H1 (cell line): ENCODE data around the gene RBM20. TPM values are rescaled to one million over a fixed set of nuclear protein-coding genes. Genes with fewer than 3 reads are reported as not detected.

Experiments
- CTCF ChIA-PET: fragments of 300-600 bp; sonication (Branson Sonifier 250); formaldehyde crosslinking; loops from one replicate; lab custom pipeline; 2021; ENCODE audit not compliant: partially characterized antibody; lab: Charles Lee
- POLR2A ChIA-PET: fragments of 300-600 bp; sonication (Branson Sonifier 250); formaldehyde crosslinking; loops from one replicate; lab custom pipeline; 2021; ENCODE audit warnings: inconsistent platforms; ENCODE audit not compliant: partially characterized antibody; lab: Charles Lee
- DNase-seq, 2 experiments: peaks; one replicate each; pipeline versions ENCODE4 v3.0.0 to v3.0.0-alpha.2; 2010 to 2022; ENCODE audit warnings: low spot score in 2 of 2, low read depth in 1 of 2, mixed read lengths in 1 of 2
- FAIRE-seq: peaks from 2 replicates; lab custom pipeline; 2011; peaks lifted over from hg19 to GRCh38; lab: Jason Lieb, UNC
- H2AFZ ChIP-seq: 2 replicates; pipeline ENCODE4 v1.8.1; 2012; ENCODE audit warnings: low read length, inconsistent platforms
- H2AK5ac ChIP-seq: 2 replicates; pipeline ENCODE4 v1.6.1; 2013; ENCODE audit warnings: low read depth, low read length
- H2BK120ac ChIP-seq: replicated peaks from 2 replicates; pipeline ENCODE3; 2013; ENCODE audit warnings: low read depth, low read length, inconsistent platforms
- H2BK12ac ChIP-seq: 2 replicates; pipeline ENCODE4 v1.6.1; 2013; ENCODE audit warnings: low read depth, low read length
- H2BK15ac ChIP-seq: 2 replicates; pipeline ENCODE4 v1.6.1; 2013; ENCODE audit warnings: low read length
- H2BK20ac ChIP-seq: 2 replicates; pipeline ENCODE4 v1.6.1; 2013; ENCODE audit warnings: low read length
- H2BK5ac ChIP-seq: 2 replicates; pipeline ENCODE4 v1.6.1; 2013; ENCODE audit warnings: low read depth, low read length
- H3K14ac ChIP-seq: 2 replicates; pipeline ENCODE4 v1.6.1; 2013; ENCODE audit warnings: inconsistent platforms; ENCODE audit not compliant: insufficient read length
- H3K18ac ChIP-seq: 2 replicates; pipeline ENCODE4 v1.6.1; 2013; ENCODE audit warnings: low read length; ENCODE audit errors: extremely low read depth
- H3K23ac ChIP-seq: 2 replicates; pipeline ENCODE4 v1.6.1; 2013; ENCODE audit warnings: inconsistent platforms; ENCODE audit not compliant: insufficient read length
- H3K23me2 ChIP-seq: 2 replicates; pipeline ENCODE4 v1.6.1; 2013; ENCODE audit warnings: low read depth, low read length
- H3K27ac ChIP-seq: 2 replicates; pipeline ENCODE4 v1.6.1; 2011; ENCODE audit warnings: low read depth, low read length, inconsistent platforms
- H3K27me3 ChIP-seq, 4 experiments: replicated peaks in 1 of 4; 1 replicate in 1 of 4; 2 replicates in 3 of 4; pipeline versions ENCODE4 v1.6.1 to v1.8.1; 2011 to 2013; ENCODE audit warnings: low read length in 3 of 4, mild to moderate bottlenecking in 3 of 4, inconsistent platforms in 2 of 4, mixed read lengths in 2 of 4, moderate library complexity in 1 of 4; ENCODE audit not compliant: control insufficient read depth in 3 of 4, insufficient read depth in 3 of 4; ENCODE audit errors: extremely low read depth in 1 of 4
- H3K36me3 ChIP-seq, 4 experiments: 2 replicates each; pipeline versions ENCODE4 v1.6.1 to v1.8.1; 2011 to 2013; ENCODE audit warnings: mild to moderate bottlenecking in 4 of 4, low read length in 3 of 4, moderate library complexity in 2 of 4, control low read depth in 1 of 4, inconsistent platforms in 1 of 4; ENCODE audit not compliant: insufficient read depth in 4 of 4, control insufficient read depth in 2 of 4
- H3K4ac ChIP-seq: replicated peaks from 2 replicates; pipeline ENCODE3; 2013; ENCODE audit warnings: low read length, low read depth, mixed read lengths, inconsistent platforms; ENCODE audit not compliant: insufficient read length
- H3K4me1 ChIP-seq, 4 experiments: replicated peaks in 1 of 4; 1 replicate in 1 of 4; 2 replicates in 3 of 4; pipeline versions ENCODE4 v1.6.1 to v1.8.1; 2011 to 2013; ENCODE audit warnings: low read length in 3 of 4, inconsistent platforms in 2 of 4, mixed read lengths in 1 of 4; ENCODE audit not compliant: insufficient read depth in 4 of 4, control insufficient read depth in 3 of 4
- H3K4me2 ChIP-seq, 2 experiments: 2 replicates each; pipeline versions ENCODE4 v1.6.1 to v1.8.1; 2011 to 2013; ENCODE audit warnings: low read depth in 2 of 2, low read length in 2 of 2, control low read depth in 1 of 2, inconsistent platforms in 1 of 2, mild to moderate bottlenecking in 1 of 2; ENCODE audit not compliant: insufficient read depth in 1 of 2
- H3K4me3 ChIP-seq, 4 experiments: fragments of 200-600, 300-600 bp in 1 of 4; sonication (generic), shearing (Covaris generic), sonication (Bioruptor Twin) in 1 of 4; 2 replicates each; pipeline versions ENCODE4 v1.5.1 to v1.8.1; 2011 to 2016; ENCODE audit warnings: low read length in 4 of 4, low read depth in 3 of 4, control low read depth in 2 of 4, inconsistent platforms in 2 of 4, mild to moderate bottlenecking in 2 of 4, mixed read lengths in 1 of 4, moderate library complexity in 1 of 4; ENCODE audit not compliant: insufficient read depth in 2 of 4; ENCODE audit errors: extremely low read depth in 1 of 4
- H3K56ac ChIP-seq: replicated peaks from 2 replicates; pipeline ENCODE3; 2013; ENCODE audit warnings: low read depth, mild to moderate bottlenecking, mixed read lengths, low read length, inconsistent platforms; ENCODE audit not compliant: insufficient read length
- H3K79me1 ChIP-seq: 2 replicates; pipeline ENCODE4 v1.6.1; 2013; ENCODE audit warnings: low read depth, low read length, control low read depth
- H3K79me2 ChIP-seq, 2 experiments: 2 replicates each; pipeline versions ENCODE4 v1.6.1 to v1.8.1; 2012 to 2013; ENCODE audit warnings: low read length in 2 of 2, mild to moderate bottlenecking in 2 of 2, inconsistent platforms in 1 of 2; ENCODE audit not compliant: insufficient read depth in 2 of 2, control insufficient read depth in 1 of 2
- H3K9ac ChIP-seq, 4 experiments: replicated peaks in 1 of 4; 1 replicate in 1 of 4; 2 replicates in 3 of 4; pipeline versions ENCODE4 v1.6.1 to v1.8.1; 2011 to 2013; ENCODE audit warnings: low read depth in 3 of 4, low read length in 3 of 4, control low read depth in 2 of 4, mild to moderate bottlenecking in 2 of 4, moderate library complexity in 2 of 4, inconsistent platforms in 1 of 4; ENCODE audit errors: extremely low read depth in 1 of 4
- H3K9me3 ChIP-seq, 2 experiments: 2 replicates each; pipeline versions ENCODE4 v1.6.1 to v1.8.1; 2012 to 2013; ENCODE audit warnings: mild to moderate bottlenecking in 2 of 2, moderate library complexity in 2 of 2, control low read depth in 1 of 2, inconsistent platforms in 1 of 2, low read depth in 1 of 2, low read length in 1 of 2, mixed read lengths in 1 of 2; ENCODE audit not compliant: insufficient read depth in 2 of 2
- H4K20me1 ChIP-seq, 2 experiments: replicated peaks in 1 of 2; 2 replicates each; pipeline versions ENCODE3 to v1.8.1; 2011 to 2013; ENCODE audit warnings: inconsistent platforms in 2 of 2, low read length in 2 of 2, mild to moderate bottlenecking in 1 of 2; ENCODE audit not compliant: insufficient read depth in 2 of 2, control insufficient read depth in 1 of 2
- H4K5ac ChIP-seq: 2 replicates; pipeline ENCODE4 v1.6.1; 2013; ENCODE audit warnings: low read length, low read depth, mixed read lengths, inconsistent platforms; ENCODE audit not compliant: insufficient read length
- H4K8ac ChIP-seq: 2 replicates; pipeline ENCODE4 v1.8.0; 2013; ENCODE audit warnings: mild to moderate bottlenecking, moderate library complexity, low read length, inconsistent platforms; ENCODE audit not compliant: insufficient read depth; ENCODE audit errors: extremely low read depth
- H4K91ac ChIP-seq: replicated peaks from 2 replicates; pipeline ENCODE3; 2013; ENCODE audit warnings: low read length, mixed read lengths, inconsistent platforms; ENCODE audit not compliant: insufficient read length
- BACH1 ChIP-seq: IDR thresholded peaks from 2 replicates; pipeline ENCODE4 v1.6.1; 2012; ENCODE audit warnings: low read length, improper control_type of control experiment
- CHD2 ChIP-seq: IDR thresholded peaks from 2 replicates; pipeline ENCODE4 v1.6.1; 2012; ENCODE audit warnings: low read length, improper control_type of control experiment
- EZH2 ChIP-seq: fragments of 200-600 bp; sonication (generic); IDR thresholded peaks from 2 replicates; pipeline ENCODE4 v1.7.1; 2012; ENCODE audit warnings: low read depth, mild to moderate bottlenecking, moderate library complexity, low read length, inconsistent platforms; ENCODE audit not compliant: severe bottlenecking
- GABPA ChIP-seq: IDR thresholded peaks from 2 replicates; pipeline ENCODE4 v1.6.1; 2011; ENCODE audit warnings: mild to moderate bottlenecking, low read length, moderate library complexity, borderline replicate concordance; ENCODE audit not compliant: insufficient read depth
- HDAC6 ChIP-seq: IDR thresholded peaks from one replicate; pipeline ENCODE4 v1.7.1; 2012; ENCODE audit warnings: low read depth, mild to moderate bottlenecking, inconsistent platforms, low read length, moderate library complexity
- POLR2A ChIP-seq, 2 experiments: IDR thresholded peaks; 1 replicate in 1 of 2; 2 replicates in 1 of 2; pipeline ENCODE4 v1.6.1; 2011; ENCODE audit warnings: low read depth in 2 of 2, low read length in 2 of 2, mild to moderate bottlenecking in 2 of 2; ENCODE audit errors: control extremely low read depth in 1 of 2
- POLR2AphosphoS5 ChIP-seq: IDR thresholded peaks from 2 replicates; pipeline ENCODE4 v1.6.1; 2011; ENCODE audit warnings: low read depth, low read length
- POU5F1 ChIP-seq: IDR thresholded peaks from 2 replicates; pipeline ENCODE4 v1.6.1; 2011; ENCODE audit warnings: low read depth, mild to moderate bottlenecking, low read length, moderate library complexity
- RBBP5 ChIP-seq: IDR thresholded peaks from 2 replicates; pipeline ENCODE4 v1.7.1; 2012; ENCODE audit warnings: low read depth, mild to moderate bottlenecking, inconsistent platforms, low read length, moderate library complexity, borderline replicate concordance
- SAP30 ChIP-seq: fragments of 300-600 bp; sonication (generic); IDR thresholded peaks from 2 replicates; pipeline ENCODE4 v1.7.1; 2012; ENCODE audit warnings: low read length, moderate library complexity, mild to moderate bottlenecking, inconsistent platforms; ENCODE audit not compliant: insufficient read depth, insufficient replicate concordance
- SP4 ChIP-seq: IDR thresholded peaks from 2 replicates; pipeline ENCODE4 v1.6.1; 2012; ENCODE audit warnings: low read length, inconsistent platforms
- SRF ChIP-seq: IDR thresholded peaks from 2 replicates; pipeline ENCODE4 v1.6.1; 2011; ENCODE audit warnings: mild to moderate bottlenecking, low read depth, low read length, moderate library complexity
- TEAD4 ChIP-seq: IDR thresholded peaks from 2 replicates; pipeline ENCODE4 v1.6.1; 2012; ENCODE audit warnings: low read depth, low read length, inconsistent platforms, mixed read lengths
- WGBS, 2 experiments: shearing (Covaris generic) in 1 of 2; methylation state at CpG; one replicate each; pipeline versions ENCODE4 v1.1.6 to v1.1.7; 2013 to 2015; ENCODE audit warnings: low lambda C conversion rate in 2 of 2, mixed read lengths in 2 of 2, inconsistent platforms in 1 of 2, low coverage in 1 of 2, missing lambda C conversion rate in 1 of 2; ENCODE audit not compliant: insufficient replicate concordance in 2 of 2, insufficient coverage in 1 of 2, insufficient read length in 1 of 2; ENCODE audit errors: extremely low coverage in 1 of 2, missing lambda C conversion rate in 1 of 2; 5-methylcytosine and 5-hydroxymethylcytosine counted together
- polyA plus RNA-seq, 7 experiments: library from polyadenylated mRNA; depleted of rRNA in 3 of 7; stranded (reverse) in 5 of 7; unstranded in 2 of 7; fragments of >200 nt in 5 of 7; fragments of 200-250 nt in 2 of 7; gene quantifications; 1 replicate in 5 of 7; 2 replicates in 1 of 7; 4 replicates in 1 of 7; pipeline versions ENCODE4 v1.2.1 to v1.2.3, GENCODE V29; 2011 to 2013; ENCODE audit warnings: missing spikeins in 2 of 7, mixed read lengths in 2 of 7
- total RNA-seq: library from RNA; stranded (reverse); fragmentation: NEBNext Ultra II Directional; extraction: Animal tissue kit (Norgen Biotek cat#: 25700); gene quantifications from 2 replicates; pipeline ENCODE4 v1.2.1, GENCODE V29; 2021
- TF ChIP-seq, protein P1 (sequence below): IDR thresholded peaks from 2 replicates; pipeline ENCODE4 v1.6.1; 2012; ENCODE audit warnings: inconsistent platforms
- TF ChIP-seq, protein P2 (sequence below): IDR thresholded peaks from 2 replicates; pipeline ENCODE4 v1.6.1; 2012; ENCODE audit warnings: inconsistent platforms

Gene RBM20
- total and polyA plus RNA-seq, 2 of the 8 experiments (the other 6 are each of a cell fraction or from before 2014, with no cell fraction given): 0.05 to 0.63 TPM

DNA sequence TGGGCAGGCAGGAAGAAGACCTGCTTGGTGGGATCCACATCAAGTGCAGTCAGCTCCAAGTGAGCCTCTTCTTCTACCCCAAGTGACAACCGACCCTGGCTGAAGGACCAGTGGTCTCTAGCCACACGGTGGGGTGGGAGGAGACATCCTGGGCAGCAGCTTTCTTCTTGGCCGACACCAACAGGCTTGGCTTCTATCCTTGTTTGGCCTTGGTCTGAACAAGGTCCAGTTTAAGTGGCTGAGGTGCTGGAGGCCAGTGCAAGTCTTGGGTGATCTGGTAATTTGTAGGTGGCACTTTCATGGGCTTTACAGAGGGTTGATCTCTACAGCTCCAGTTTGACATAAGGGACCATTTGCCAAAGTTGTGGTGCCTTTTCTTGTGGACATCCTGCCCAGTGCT lies 164.0 kb downstream of the RBM20 start:
- no peak overlapping the region for H3K56ac ChIP-seq
- 86% methylated on average over 3 of the region's 3 CpGs; no CpG with 5 or more reads in 1 of the 2 experiments for WGBS, 2 experiments
- no peaks in the 10 kb centered on the region for H3K9me3 ChIP-seq
- TF ChIP-seq, protein P1, sequence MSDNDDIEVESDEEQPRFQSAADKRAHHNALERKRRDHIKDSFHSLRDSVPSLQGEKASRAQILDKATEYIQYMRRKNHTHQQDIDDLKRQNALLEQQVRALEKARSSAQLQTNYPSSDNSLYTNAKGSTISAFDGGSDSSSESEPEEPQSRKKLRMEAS: no peak
- TF ChIP-seq RBBP5 (no peak), SAP30 (no peak), POLR2AphosphoS5 (no peak), CHD2 (no peak), GABPA (no peak), EZH2 (no peak), BACH1 (no peak), HDAC6 (no peak), TEAD4 (no peak), SP4 (no peak), SRF (no peak), POLR2A (IDR thresholded peaks at IDR 0.05; ENCODE audit: control extremely low read depth in 1 of 2, low read depth in 2 of 2, low read length in 2 of 2) (no peak), POU5F1 (no peak)
- TF ChIP-seq, protein P2, sequence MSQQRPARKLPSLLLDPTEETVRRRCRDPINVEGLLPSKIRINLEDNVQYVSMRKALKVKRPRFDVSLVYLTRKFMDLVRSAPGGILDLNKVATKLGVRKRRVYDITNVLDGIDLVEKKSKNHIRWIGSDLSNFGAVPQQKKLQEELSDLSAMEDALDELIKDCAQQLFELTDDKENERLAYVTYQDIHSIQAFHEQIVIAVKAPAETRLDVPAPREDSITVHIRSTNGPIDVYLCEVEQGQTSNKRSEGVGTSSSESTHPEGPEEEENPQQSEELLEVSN: no peak

More for the DNA sequence above, 164.0 kb downstream of the RBM20 start:
- ChIA-PET POLR2A (interaction anchor here (1.9 kb wide), 1 partner anchor 63 kb away, joined by 5 read pairs; the partner anchor contains the start of gene PDCD4), CTCF (interaction anchor here (0.6 to 1.7 kb wide), 4 partner anchors 36 to 229 kb away, joined by 3 to 4 read pairs (median 4); no protein-coding TSS in a partner anchor)
- no peaks in the 10 kb centered on the region for H3K27me3 ChIP-seq
- H4K20me1 ChIP-seq: no peaks in the 10 kb centered on the region
- no peak overlapping the region for H4K8ac ChIP-seq
- no peak overlapping the region for H2BK20ac ChIP-seq
- no peak overlapping the region for H3K18ac ChIP-seq
- no peak overlapping the region for H3K27ac ChIP-seq
- no peak for FAIRE-seq
- no peak overlapping the region for H3K14ac ChIP-seq
- H3K4me1 ChIP-seq: peaks cover 0 to 2% (median 0%) of the 10 kb centered on the region in 4 experiments; a peak in 2 of 7 replicates
- H2BK15ac ChIP-seq: no peak overlapping the region
- no peak overlapping the region for H3K4me2 ChIP-seq
- no peak overlapping the region for H3K23ac ChIP-seq
- no peak overlapping the region for H4K91ac ChIP-seq
- H3K79me2 ChIP-seq: no peaks in the 10 kb centered on the region
- no peaks in the 10 kb centered on the region for H3K79me1 ChIP-seq
- H4K5ac ChIP-seq: no peak overlapping the region
- H3K9ac ChIP-seq: no peak overlapping the region
- no peak overlapping the region for H2AFZ ChIP-seq
- H3K36me3 ChIP-seq: no peaks in the 10 kb centered on the region
- no peaks in the 10 kb centered on the region for H3K23me2 ChIP-seq
- no peak overlapping the region for H2AK5ac ChIP-seq
- DNase-seq: no peak
- no peak overlapping the region for H3K4me3 ChIP-seq
- no peak overlapping the region for H2BK5ac ChIP-seq
- no peak overlapping the region for H3K4ac ChIP-seq
- no peak overlapping the region for H2BK12ac ChIP-seq
- H2BK120ac ChIP-seq: no peak overlapping the region
